CD14-positive monocyte (primary cell): ENCODE data around the gene NTN4. TPM values are rescaled to one million over a fixed set of nuclear protein-coding genes. Genes with fewer than 3 reads are reported as not detected.

Source experiments
- DNase-seq, 3 donors: peaks; one replicate each; pipeline ENCODE4 v3.0.0-alpha.2; 2011 to 2022
- H2AFZ ChIP-seq: 2 replicates; pipeline ENCODE4 v1.6.0; 2012; ENCODE audit warnings: mild to moderate bottlenecking, low read depth, low read length, inconsistent platforms; ENCODE audit not compliant: insufficient read depth, poor library complexity, severe bottlenecking
- H3K27ac ChIP-seq, 2 donors: 1 replicate in 1 of 2; 2 replicates in 1 of 2; pipeline ENCODE4 v1.5.1; 2012 to 2013; ENCODE audit warnings: low read length in 2 of 2, control low read depth in 1 of 2, inconsistent platforms in 1 of 2, low read depth in 1 of 2, mild to moderate bottlenecking in 1 of 2
- H3K27me3 ChIP-seq, 2 donors: one replicate each; pipeline versions ENCODE4 v1.6.0 to v1.6.1; 2011 to 2013; ENCODE audit warnings: low read length in 2 of 2; ENCODE audit not compliant: control insufficient read depth in 2 of 2, insufficient read depth in 2 of 2
- H3K36me3 ChIP-seq, 2 donors: replicated peaks in 1 of 2; 1 replicate in 1 of 2; 2 replicates in 1 of 2; pipeline versions ENCODE4 v1.5.1 to v1.6.1; 2012 to 2013; ENCODE audit warnings: low read length in 2 of 2, control low read depth in 1 of 2, inconsistent platforms in 1 of 2, mild to moderate bottlenecking in 1 of 2; ENCODE audit not compliant: insufficient read depth in 2 of 2, control insufficient read depth in 1 of 2
- H3K4me1 ChIP-seq, 2 donors: 1 replicate in 1 of 2; 2 replicates in 1 of 2; pipeline versions ENCODE4 v1.5.1 to v1.6.1; 2012 to 2013; ENCODE audit warnings: low read length in 2 of 2, control low read depth in 1 of 2, inconsistent platforms in 1 of 2, mild to moderate bottlenecking in 1 of 2, moderate library complexity in 1 of 2; ENCODE audit not compliant: insufficient read depth in 2 of 2, control insufficient read depth in 1 of 2
- H3K4me2 ChIP-seq: replicated peaks from 2 replicates; pipeline ENCODE3; 2012; ENCODE audit warnings: low read length, moderate library complexity, mild to moderate bottlenecking; ENCODE audit not compliant: poor library complexity, severe bottlenecking; ENCODE audit errors: extremely low read depth
- H3K4me3 ChIP-seq, 3 experiments: fragments of 200-600 bp in 1 of 3; sonication (generic) in 1 of 3; replicated peaks in 1 of 3; 1 replicate in 2 of 3; 2 replicates in 1 of 3; pipeline ENCODE4 v1.5.1; 2011 to 2013; ENCODE audit warnings: low read length in 3 of 3, mild to moderate bottlenecking in 3 of 3, control low read depth in 2 of 3, low read depth in 2 of 3, inconsistent platforms in 1 of 3, moderate library complexity in 1 of 3
- H3K79me2 ChIP-seq: 2 replicates; pipeline ENCODE4 v1.6.0; 2012; ENCODE audit warnings: mild to moderate bottlenecking, control low read depth, inconsistent platforms, low read length, moderate library complexity; ENCODE audit not compliant: insufficient read depth
- H3K9ac ChIP-seq: 2 replicates; pipeline ENCODE4 v1.6.0; 2017; ENCODE audit warnings: low read length, mild to moderate bottlenecking; ENCODE audit not compliant: insufficient read depth, poor library complexity, severe bottlenecking
- H3K9me3 ChIP-seq, 2 donors: replicated peaks in 1 of 2; 1 replicate in 1 of 2; 2 replicates in 1 of 2; pipeline versions ENCODE4 v1.5.1 to v1.6.1; 2012 to 2013; ENCODE audit warnings: low read length in 2 of 2, control low read depth in 1 of 2; ENCODE audit not compliant: control insufficient read depth in 1 of 2, insufficient read depth in 1 of 2
- H4K20me1 ChIP-seq: 2 replicates; pipeline ENCODE4 v1.6.0; 2012; ENCODE audit warnings: mild to moderate bottlenecking, low read length, control low read depth, moderate library complexity; ENCODE audit not compliant: insufficient read depth
- H3K27ac Mint-ChIP-seq, 7 donors: one replicate each; pipeline ENCODE4 v1.8.0; 2020; ENCODE audit warnings: mild to moderate bottlenecking in 7 of 7, mixed read lengths in 7 of 7, moderate library complexity in 6 of 7, inconsistent platforms in 2 of 7
- H3K27me3 Mint-ChIP-seq, 3 donors: one replicate each; pipeline ENCODE4 v1.8.0; 2021 to 2022; ENCODE audit warnings: low read depth in 3 of 3, mild to moderate bottlenecking in 3 of 3, mixed read lengths in 3 of 3, moderate library complexity in 3 of 3, inconsistent platforms in 1 of 3
- H3K36me3 Mint-ChIP-seq, 2 donors: one replicate each; pipeline ENCODE4 v1.8.0; 2020; ENCODE audit warnings: mixed read lengths in 2 of 2, inconsistent platforms in 1 of 2, mild to moderate bottlenecking in 1 of 2
- H3K4me1 Mint-ChIP-seq: one replicate; pipeline ENCODE4 v1.8.0; 2020; ENCODE audit warnings: mild to moderate bottlenecking, mixed read lengths
- H3K4me3 Mint-ChIP-seq, 2 donors: one replicate each; pipeline ENCODE4 v1.8.0; 2020; ENCODE audit warnings: mild to moderate bottlenecking in 2 of 2, mixed read lengths in 2 of 2, moderate library complexity in 1 of 2
- H3K9me3 Mint-ChIP-seq, 7 donors: one replicate each; pipeline ENCODE4 v1.8.0; 2020 to 2022; ENCODE audit warnings: mixed read lengths in 7 of 7, mild to moderate bottlenecking in 6 of 7, moderate library complexity in 6 of 7, inconsistent platforms in 2 of 7
- WGBS: methylation state at CpG from one replicate; pipeline ENCODE4 v1.1.5; 2013; ENCODE audit warnings: missing lambda C conversion rate; ENCODE audit not compliant: insufficient coverage; 5-methylcytosine and 5-hydroxymethylcytosine counted together
- intact Hi-C, 2 donors: fragments of 100-400 bp; cut with micrococcal nuclease; formaldehyde crosslinking; loops; one replicate each; pipeline versions ENCODE4 v1.15.0 to v1.15.1; 2023
- polyA plus RNA-seq, 3 donors: library from polyadenylated mRNA; depleted of rRNA in 1 of 3; unstranded in 2 of 3; stranded (reverse) in 1 of 3; fragments of 300-500 nt in 2 of 3; fragments of >200 nt in 1 of 3; fragmentation: Illumina TruSeq in 2 of 3; gene quantifications; 1 replicate in 2 of 3; 2 replicates in 1 of 3; pipeline ENCODE4 v1.2.3, GENCODE V29; 2012 to 2021
- TF ChIP-seq, protein P1 (sequence below): fragments of 200-600 bp; IDR thresholded peaks from one replicate; pipeline ENCODE4 v1.8.0; 2022; ENCODE audit warnings: antibody characterized with exemption, mild to moderate bottlenecking

Gene NTN4
- polyA plus RNA-seq, 3 donors, result not detected

DNA sequence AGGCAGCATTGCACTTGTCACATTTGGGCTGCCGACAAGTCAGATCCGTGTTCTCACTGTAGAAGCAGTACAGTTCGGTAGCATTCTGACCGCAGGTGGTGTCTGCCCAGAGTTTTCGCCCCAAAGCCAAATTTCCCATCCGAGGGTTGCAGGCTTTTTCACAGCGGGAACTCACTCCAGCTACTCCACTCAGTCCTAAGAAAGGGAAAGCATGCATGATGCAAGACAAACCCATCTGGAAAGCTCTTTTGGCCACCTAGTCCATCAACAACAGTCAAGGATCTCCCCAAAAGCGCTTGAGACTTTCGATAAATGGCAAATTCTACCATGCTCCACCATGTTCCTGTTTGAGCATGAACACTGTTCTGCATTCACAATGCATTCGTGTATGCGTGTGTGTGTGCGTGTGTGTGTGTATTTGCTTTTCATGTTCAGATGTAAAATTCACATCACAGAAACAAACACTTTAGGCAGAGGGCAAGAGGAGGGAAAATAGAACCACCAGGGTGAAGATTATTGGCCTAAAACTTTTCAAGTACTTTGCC, 3.2 kb downstream of the NTN4 start:
- H3K9me3 Mint-ChIP-seq, result peaks cover 0 to 13% (median 7%) of the 10 kb centered on the region in 7 donors
- Histone ChIP-seq H3K27ac (no peak overlapping the region), H3K79me2 (no peaks in the 10 kb centered on the region), H3K36me3 (no peaks in the 10 kb centered on the region), H3K9ac (no peak overlapping the region), H2AFZ (no peak overlapping the region), H3K4me2 (no peak overlapping the region), H3K4me3 (no peak overlapping the region), H3K27me3 (peaks cover 51 to 74% of the 10 kb centered on the region in 2 donors), H3K9me3 (peaks cover 0 to 21% of the 10 kb centered on the region in 2 donors), H3K4me1 (peaks cover 9 to 16% of the 10 kb centered on the region in 2 donors), H4K20me1 (no peaks in the 10 kb centered on the region)
- peaks cover 56 to 78% (median 61%) of the 10 kb centered on the region in 3 donors for H3K27me3 Mint-ChIP-seq
- peak overlapping the region in 1 of 2 donors; percentile 21 for H3K4me3 Mint-ChIP-seq
- no peak for DNase-seq
- TF ChIP-seq, protein P1, sequence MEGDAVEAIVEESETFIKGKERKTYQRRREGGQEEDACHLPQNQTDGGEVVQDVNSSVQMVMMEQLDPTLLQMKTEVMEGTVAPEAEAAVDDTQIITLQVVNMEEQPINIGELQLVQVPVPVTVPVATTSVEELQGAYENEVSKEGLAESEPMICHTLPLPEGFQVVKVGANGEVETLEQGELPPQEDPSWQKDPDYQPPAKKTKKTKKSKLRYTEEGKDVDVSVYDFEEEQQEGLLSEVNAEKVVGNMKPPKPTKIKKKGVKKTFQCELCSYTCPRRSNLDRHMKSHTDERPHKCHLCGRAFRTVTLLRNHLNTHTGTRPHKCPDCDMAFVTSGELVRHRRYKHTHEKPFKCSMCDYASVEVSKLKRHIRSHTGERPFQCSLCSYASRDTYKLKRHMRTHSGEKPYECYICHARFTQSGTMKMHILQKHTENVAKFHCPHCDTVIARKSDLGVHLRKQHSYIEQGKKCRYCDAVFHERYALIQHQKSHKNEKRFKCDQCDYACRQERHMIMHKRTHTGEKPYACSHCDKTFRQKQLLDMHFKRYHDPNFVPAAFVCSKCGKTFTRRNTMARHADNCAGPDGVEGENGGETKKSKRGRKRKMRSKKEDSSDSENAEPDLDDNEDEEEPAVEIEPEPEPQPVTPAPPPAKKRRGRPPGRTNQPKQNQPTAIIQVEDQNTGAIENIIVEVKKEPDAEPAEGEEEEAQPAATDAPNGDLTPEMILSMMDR, result no peak
- H3K27ac Mint-ChIP-seq, result no peak overlapping the region
- WGBS, result 87% methylated on average over 7 of the region's 12 CpGs
- peaks cover 13% of the 10 kb centered on the region for H3K4me1 Mint-ChIP-seq
- peaks cover 0 to 2% of the 10 kb centered on the region in 2 donors for H3K36me3 Mint-ChIP-seq
- intact Hi-C loops, result no loop called here

DNA sequence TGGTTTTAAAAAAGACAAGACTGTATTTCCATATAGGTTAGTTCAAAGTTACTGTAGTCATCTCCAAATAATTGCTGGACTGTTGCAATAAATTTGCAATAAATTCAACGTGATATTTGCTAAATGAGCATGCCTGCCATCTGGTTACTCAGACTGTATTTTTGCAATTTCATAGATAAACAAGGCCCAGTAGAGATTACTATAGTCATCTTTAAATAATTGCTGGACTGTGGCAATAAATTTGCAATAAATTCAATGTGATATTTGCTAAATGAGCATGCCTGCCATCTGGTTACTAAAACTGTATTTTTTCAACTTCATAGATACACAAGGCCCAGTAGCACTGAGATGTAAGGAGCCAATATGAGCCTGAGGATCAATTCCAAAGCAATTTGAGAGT, 5.6 kb downstream of the NTN4 start:
- H3K27ac ChIP-seq, result no peak overlapping the region

More for the DNA sequence above, 5.6 kb downstream of the NTN4 start:
- H3K9ac ChIP-seq, result no peak overlapping the region
- DNase-seq, result no peak
- no peaks in the 10 kb centered on the region for H4K20me1 ChIP-seq
- TF ChIP-seq, protein P1, result no peak
- H2AFZ ChIP-seq, result no peak overlapping the region
- H3K4me3 ChIP-seq, result no peak overlapping the region
- no peaks in the 10 kb centered on the region for H3K36me3 ChIP-seq
- Mint-ChIP-seq H3K4me3 (peak overlapping the region in 1 of 2 donors; percentile 44), H3K27ac (no peak overlapping the region), H3K36me3 (no peaks in the 10 kb centered on the region), H3K4me1 (peaks cover 5% of the 10 kb centered on the region), H3K27me3 (peaks cover 44 to 64% (median 45%) of the 10 kb centered on the region in 3 donors), H3K9me3 (peaks cover 0 to 7% (median 4%) of the 10 kb centered on the region in 7 donors)
- H3K27me3 ChIP-seq, result peaks cover 34 to 54% of the 10 kb centered on the region in 2 donors
- H3K9me3 ChIP-seq, result peaks cover 0 to 15% of the 10 kb centered on the region in 2 donors
- H3K4me1 ChIP-seq, result peaks cover 4% of the 10 kb centered on the region in 2 donors
- no peaks in the 10 kb centered on the region for H3K79me2 ChIP-seq
- intact Hi-C loops, result no loop called here
- H3K4me2 ChIP-seq, result no peak overlapping the region
- WGBS, result no CpG with 5 or more reads among the region's 1 CpG
